ENCODE results near the gene ABCB1. TPM values are rescaled to one million over a fixed set of nuclear protein-coding genes. Genes with fewer than 3 reads are reported as not detected.

ABCB1 gene
- total and polyA plus RNA-seq, 10 of the 15 experiments (the other 5 are each of a cell fraction or from before 2014, with no cell fraction given) = 0.40 to 13.9 (median 1.9) TPM

- TF ChIP-seq ZBTB11 (CRISPR knock-in tag; IDR thresholded peaks at IDR 0.05) (no peak), CHD4 (IDR thresholded peaks at IDR 0.05) (no peak), SIX5 (IDR thresholded peaks at IDR 0.05; ENCODE audit: low read depth, low read length, severe bottlenecking) (no peak)
Observed at GRCh38 chr7:87517136-87517815, 83.4 kb downstream of the ABCB1 start (continued).

GRCh38 chr7:87513735-87514335 is 86.8 kb downstream of the ABCB1 start:
- intact Hi-C loops (cut with micrococcal nuclease; ENCODE audit: unreplicated experiment) = no loop called here
- H3K27me3 ChIP-seq (replicated peaks in 1 of 2; ENCODE audit: control insufficient read depth in 2 of 2, insufficient read depth in 2 of 2, low read length in 1 of 2) = no peaks in the 10 kb centered on the region
- no peaks in the 10 kb centered on the region for H3K4me1 ChIP-seq (ENCODE audit: control insufficient read depth, insufficient read depth, low read length)
- no peaks in the 10 kb centered on the region for H3K36me3 ChIP-seq (ENCODE audit: control insufficient read depth in 2 of 2, insufficient read depth in 2 of 2, low read length in 1 of 2)
- H4K20me1 ChIP-seq (ENCODE audit: control insufficient read depth, insufficient read depth) = no peaks in the 10 kb centered on the region
- FAIRE-seq (no peak), ATAC-seq (peak; percentile 54), DNase-seq (ENCODE audit: low read depth, low spot score) (no peak)
- SMC1A ChIA-PET (ENCODE audit: uncharacterized antibody, unreplicated experiment) = interaction anchor here (0.9 kb wide), 1 partner anchor 85 kb away, joined by 3 read pairs; no protein-coding TSS in a partner anchor
- H3K9me3 ChIP-seq (replicated peaks; ENCODE audit: control insufficient read depth, insufficient read depth, low read length) = no peaks in the 10 kb centered on the region
- RAD21 ChIA-PET (ENCODE audit: unreplicated experiment) = no interaction called here
- H3K79me2 ChIP-seq (ENCODE audit: control insufficient read depth, insufficient read depth, low read length) = no peaks in the 10 kb centered on the region
- CTCF ChIA-PET = interaction anchor here (1.4 kb wide), 1 partner anchor 62 kb away, joined by 3 read pairs; no protein-coding TSS in a partner anchor
- in situ Hi-C loops (cut with MboI) = no loop called here
- 40% methylated on average over 5 of the region's 5 CpGs for WGBS (ENCODE audit: insufficient coverage, insufficient replicate concordance, low lambda C conversion rate, missing lambda C conversion rate)
- H3K4me3 ChIP-seq = no peak overlapping the region
- H3K9ac ChIP-seq (ENCODE audit: control insufficient read depth, insufficient read depth, low read length) = no peak overlapping the region
- no peak overlapping the region for H3K4me2 ChIP-seq (ENCODE audit: control insufficient read depth, insufficient read depth)
- POLR2A ChIA-PET = interaction anchor here (0.6 kb wide), 1 partner anchor 9 kb away, joined by 3 read pairs; no protein-coding TSS in a partner anchor
- TF ChIP-seq NFYB (IDR thresholded peaks at IDR 0.05; ENCODE audit: insufficient read depth, low read depth, low read length) (peak; percentile 33; the same call in 1 of the 2 replicates), BCL11A (IDR thresholded peaks at IDR 0.05; ENCODE audit: low read depth, low read length) (no peak)
- H2AFZ ChIP-seq (ENCODE audit: control insufficient read depth, low read depth, low read length) = no peak overlapping the region
- no TSS peak for BruUV-seq (replicated peaks)
- H3K27ac ChIP-seq (ENCODE audit: control insufficient read depth, insufficient read depth) = no peak overlapping the region

All from GM12878 (cell line).